ENCODE data around the gene CFAP298.
"Not testable (repeated sequence)": the region's sequence is repeated elsewhere in the genome, so short reads cannot be mapped to it uniquely, and the experiment has no call there.

The CFAP298 gene

GRCh38 chr21:32566741-32567389, 45.3 kb downstream of the CFAP298 start:
- no peak for DNase-seq (ENCODE audit: low spot score)

GRCh38 chr21:32565856-32566465, 46.2 kb downstream of the CFAP298 start:
- DNase-seq (ENCODE audit: low spot score), result no peak

GRCh38 chr21:32562915-32563314, 49.3 kb downstream of the CFAP298 start:
- no peak for DNase-seq (ENCODE audit: low spot score)

- DNase-seq (ENCODE audit: low spot score), result peak; percentile 49
Observed at GRCh38 chr21:32562426-32562825, 49.8 kb downstream of the CFAP298 start.

- not testable (repeated sequence) for DNase-seq (ENCODE audit: low spot score)
Observed at GRCh38 chr21:32561476-32561875, 50.7 kb downstream of the CFAP298 start.

- no peak for DNase-seq (ENCODE audit: low spot score)
Observed at GRCh38 chr21:32560896-32561295, 51.3 kb downstream of the CFAP298 start.

- no peak for DNase-seq (ENCODE audit: low spot score)
Observed at GRCh38 chr21:32559006-32559610, 53.1 kb downstream of the CFAP298 start.

- no peak for DNase-seq (ENCODE audit: low spot score)
Observed at GRCh38 chr21:32558106-32558505, 54.1 kb downstream of the CFAP298 start.

GRCh38 chr21:32554832-32555638, 57.1 kb downstream of the CFAP298 start:
- no peak for DNase-seq (ENCODE audit: low spot score)

GRCh38 chr21:32549886-32550285, 62.3 kb downstream of the CFAP298 start:
- no peak for DNase-seq (ENCODE audit: low spot score)

- no peak for DNase-seq (ENCODE audit: low spot score)
Observed at GRCh38 chr21:32549440-32549839, 62.7 kb downstream of the CFAP298 start.

Measured in AG08395 (cell line).